Stimulated activated CD4-positive, alpha-beta T cell treated with anti-CD3 and anti-CD28 coated beads, TNF-alpha, amount 100 ng/mL, for 4 hours (primary cell): ENCODE measurements around the gene GNAI3.
A peak's percentile ranks its signal among the peaks of the same experiment; 100 is the strongest.

Source experiments
- DNase-seq, 3 experiments: peaks; one replicate each; pipeline ENCODE4 v3.0.0-alpha.2; 2020; ENCODE audit warnings: low read depth in 3 of 3

Gene GNAI3

GRCh38 chr1:109546311-109547109 is 1.9 kb upstream of the GNAI3 start:
- DNase-seq = peak; percentile 66 to 86 (median 72)

DNA sequence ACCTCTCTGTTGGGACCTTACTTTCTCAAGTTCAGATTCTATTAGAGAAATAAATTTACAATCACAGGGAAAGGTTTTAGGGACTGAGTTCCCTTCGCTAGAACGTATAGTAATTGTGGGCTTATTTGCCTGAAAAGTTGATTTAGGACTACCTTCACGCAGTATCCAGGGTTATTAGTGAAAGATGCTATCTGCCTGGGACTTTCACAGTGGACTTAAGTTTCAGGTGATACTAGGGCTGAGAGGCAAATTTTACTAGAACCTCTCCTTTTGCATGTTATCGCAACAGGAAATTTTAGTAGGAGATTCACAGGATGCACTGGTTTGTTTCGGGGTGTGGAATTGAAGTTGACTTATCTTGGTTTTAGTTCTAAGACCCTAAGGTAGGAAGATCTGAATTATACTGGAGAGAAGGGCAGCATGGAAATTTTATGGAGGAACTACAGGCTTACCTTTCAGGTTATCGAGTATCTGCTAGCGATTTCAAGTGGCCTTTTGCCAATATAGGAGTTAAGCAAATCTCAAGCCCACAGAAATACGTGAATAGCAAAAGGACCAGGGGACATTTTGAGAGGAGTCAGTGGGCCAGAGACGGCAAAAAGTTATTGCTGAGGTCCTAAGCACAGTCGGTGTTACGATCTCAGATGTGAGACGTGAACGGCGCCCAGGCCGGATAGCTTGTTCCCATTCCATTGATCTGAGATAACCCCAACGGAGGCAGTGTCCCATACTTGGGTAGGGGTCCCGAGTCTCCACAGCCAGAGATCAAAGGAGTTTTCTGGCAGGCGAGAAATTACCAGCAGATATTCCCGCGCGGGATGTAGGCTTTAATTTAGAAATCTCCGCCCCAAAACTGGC is 723 bp upstream of the GNAI3 start:
- DNase-seq = peak in 1 of 3 experiments; percentile 9

DNA sequence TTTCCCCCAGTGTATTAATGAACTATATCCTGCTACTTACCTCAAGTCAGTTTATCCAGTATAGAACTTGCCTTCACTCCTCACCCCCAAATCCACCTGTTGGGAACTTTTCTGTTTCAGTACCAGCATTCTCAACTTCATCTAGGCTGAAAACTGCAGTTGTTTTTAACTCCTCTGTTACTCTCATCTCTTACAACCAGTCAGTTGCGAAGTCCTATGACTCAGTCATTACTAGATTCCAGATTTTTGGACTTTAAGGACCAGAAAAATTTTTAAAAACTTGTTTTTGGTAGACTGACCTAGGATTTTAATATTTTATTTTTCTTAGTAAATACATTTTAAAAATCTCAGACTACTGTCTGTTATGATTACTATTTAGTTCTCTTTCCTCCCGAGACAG is 8.1 kb downstream of the GNAI3 start:
- no peak for DNase-seq

DNA sequence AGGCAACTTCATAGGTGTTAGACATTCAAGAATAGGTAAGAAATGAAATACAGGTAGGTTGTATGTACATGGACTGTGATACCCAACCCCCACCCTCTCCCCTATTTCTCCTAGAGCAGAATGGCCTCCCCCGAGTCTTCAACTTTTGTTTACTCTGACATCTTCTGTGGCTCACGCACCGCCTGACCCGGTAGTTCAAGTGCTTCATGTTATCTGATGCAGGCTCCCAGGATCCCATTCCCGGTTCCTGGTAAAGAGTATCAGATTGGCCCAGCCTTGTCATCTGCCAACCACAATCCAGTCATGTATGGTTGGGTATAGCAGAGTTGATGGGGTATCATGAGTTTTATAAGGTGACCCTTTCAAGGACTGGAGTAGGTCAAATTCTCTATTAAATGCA is 9.1 kb downstream of the GNAI3 start:
- DNase-seq = no peak

DNA sequence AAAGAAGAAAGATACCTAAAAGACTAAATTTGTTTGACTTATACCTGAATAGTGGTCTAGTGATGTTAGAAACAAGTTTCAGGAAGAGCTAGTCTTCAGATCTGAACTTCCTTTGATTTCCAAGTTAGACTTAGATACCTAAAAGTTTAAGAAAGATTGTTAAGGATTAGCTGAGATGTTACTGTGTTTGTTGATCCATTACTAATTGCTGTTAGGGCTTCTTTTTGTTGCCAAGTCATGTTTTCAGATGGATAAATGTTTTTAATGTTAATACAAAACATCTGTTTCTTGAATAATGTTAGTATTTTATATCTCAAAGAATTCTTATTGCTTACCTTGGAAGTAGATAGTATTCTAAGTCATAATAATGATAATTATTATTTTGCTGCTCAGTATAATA is 11.6 kb downstream of the GNAI3 start:
- no peak for DNase-seq

- DNase-seq = no peak
Measured at GRCh38 chr1:109564194-109564878, 15.9 kb downstream of the GNAI3 start.

GRCh38 chr1:109565241-109565640 is 16.8 kb downstream of the GNAI3 start:
- DNase-seq = no peak

DNA sequence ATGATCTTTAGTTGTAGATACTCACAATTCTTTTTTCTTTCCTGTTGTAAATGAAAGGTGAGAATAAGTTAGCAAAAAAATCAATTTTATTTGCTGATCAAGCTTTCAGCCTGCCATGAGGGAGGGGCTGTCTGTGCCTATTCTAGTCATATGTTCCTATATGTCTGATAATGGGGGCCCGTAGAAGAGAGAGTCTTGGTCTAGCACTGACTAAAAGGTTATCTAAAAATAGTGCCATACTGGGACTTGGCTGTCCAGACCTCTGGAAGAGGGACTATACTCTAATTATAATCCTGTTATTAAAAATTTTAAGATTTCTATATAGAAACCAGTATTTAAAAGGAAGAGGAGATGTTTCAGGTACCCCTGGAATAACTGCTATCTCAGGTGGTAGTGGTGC is 18.6 kb downstream of the GNAI3 start:
- no peak for DNase-seq

DNA sequence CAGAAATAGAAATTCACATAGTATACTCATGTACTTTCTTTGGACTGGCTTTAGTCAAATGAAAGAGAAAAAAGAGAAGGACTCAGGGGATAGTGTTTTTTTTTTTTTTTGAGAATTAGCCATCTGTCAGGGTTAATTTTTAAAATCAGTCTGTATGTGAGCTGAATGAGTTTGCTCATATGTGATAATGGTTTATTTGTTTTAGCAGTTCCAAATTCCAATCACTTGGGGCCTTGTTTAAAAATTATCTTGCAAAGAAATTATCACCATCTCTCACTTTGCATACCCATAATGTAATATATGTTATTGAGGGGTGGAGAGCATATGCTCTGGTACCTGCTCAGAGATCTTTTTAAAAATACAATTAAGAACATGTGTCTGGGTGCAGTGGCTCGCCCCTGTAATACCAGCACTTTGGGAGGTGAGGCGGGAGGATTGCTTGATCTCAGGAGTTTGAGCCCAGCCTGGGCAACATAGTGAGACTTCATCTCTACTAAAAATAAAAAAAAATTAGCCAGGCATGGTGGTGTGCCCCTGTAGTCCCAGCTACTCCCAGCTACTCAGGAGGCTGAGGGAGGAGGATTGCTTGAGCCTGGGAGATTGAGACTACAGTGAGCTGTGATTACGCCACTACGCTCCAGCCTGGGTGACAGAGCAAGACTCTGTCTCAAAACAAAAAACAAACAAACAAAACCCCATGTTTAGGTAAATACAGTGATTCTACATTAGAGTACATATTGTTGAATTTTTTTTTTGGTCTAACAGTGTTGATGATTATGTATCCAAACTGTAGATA is 19.7 kb downstream of the GNAI3 start:
- no peak for DNase-seq

DNA sequence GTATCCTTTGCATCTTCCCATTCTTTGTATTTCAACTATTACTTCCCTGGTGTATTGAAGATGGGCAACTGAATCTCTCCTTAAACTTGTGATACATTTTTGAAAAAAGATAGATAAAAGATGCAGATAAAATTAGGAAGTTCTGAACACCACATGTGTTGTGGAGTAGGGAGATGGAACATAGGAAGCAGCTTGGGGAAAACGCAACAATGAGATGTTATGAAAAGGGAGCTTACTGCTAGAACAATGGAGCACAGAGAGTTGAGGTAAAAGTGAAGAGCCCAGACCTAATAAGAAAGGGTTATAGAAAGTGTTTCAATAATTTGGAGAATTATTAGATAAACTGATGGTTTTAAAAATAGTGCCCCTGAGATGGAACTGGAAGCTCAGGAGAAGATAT is 20.9 kb downstream of the GNAI3 start:
- no peak for DNase-seq

- no peak for DNase-seq
Measured at GRCh38 chr1:109570414-109570813, 22.0 kb downstream of the GNAI3 start.

GRCh38 chr1:109573785-109574184 is 25.4 kb downstream of the GNAI3 start:
- no peak for DNase-seq

DNA sequence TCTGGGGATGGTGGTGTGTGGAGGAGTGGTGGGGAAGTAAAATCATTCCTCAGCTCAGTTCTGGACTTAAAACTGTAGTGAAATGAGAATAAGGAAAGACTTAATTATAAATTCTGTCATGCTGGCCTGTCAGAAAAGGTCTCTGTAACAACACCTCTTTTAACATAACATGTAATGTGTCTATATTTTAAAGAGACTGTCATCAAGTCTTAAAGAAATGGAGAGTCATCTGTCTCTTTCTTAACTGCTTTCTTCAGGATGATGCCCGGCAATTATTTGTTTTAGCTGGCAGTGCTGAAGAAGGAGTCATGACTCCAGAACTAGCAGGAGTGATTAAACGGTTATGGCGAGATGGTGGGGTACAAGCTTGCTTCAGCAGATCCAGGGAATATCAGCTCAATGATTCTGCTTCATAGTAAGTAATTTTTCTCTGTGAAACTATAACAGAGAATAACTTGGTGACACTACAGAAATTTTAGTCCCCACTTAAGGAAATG is 30.6 kb downstream of the GNAI3 start:
- no peak for DNase-seq

GRCh38 chr1:109579491-109579890 is 31.1 kb downstream of the GNAI3 start:
- no peak for DNase-seq

DNA sequence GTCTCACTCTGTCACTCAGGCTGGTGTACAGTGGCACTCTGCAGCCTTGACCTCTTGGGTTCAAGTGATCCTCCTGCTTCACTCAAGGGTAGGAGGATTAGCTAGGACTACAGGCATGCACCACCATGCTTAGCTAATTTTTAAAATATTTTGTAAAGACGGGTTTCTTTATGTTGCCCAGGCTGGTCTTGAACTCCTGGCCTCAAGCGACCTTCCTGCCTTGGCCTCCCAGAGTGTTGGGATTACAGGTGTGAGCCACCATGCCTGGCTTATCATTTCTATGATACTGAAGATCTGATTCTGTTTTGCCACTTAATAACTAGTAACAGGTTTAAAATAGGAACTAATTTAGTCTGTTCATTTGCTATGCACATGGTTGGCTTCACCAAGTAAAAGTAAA is 33.6 kb downstream of the GNAI3 start:
- no peak for DNase-seq

DNA sequence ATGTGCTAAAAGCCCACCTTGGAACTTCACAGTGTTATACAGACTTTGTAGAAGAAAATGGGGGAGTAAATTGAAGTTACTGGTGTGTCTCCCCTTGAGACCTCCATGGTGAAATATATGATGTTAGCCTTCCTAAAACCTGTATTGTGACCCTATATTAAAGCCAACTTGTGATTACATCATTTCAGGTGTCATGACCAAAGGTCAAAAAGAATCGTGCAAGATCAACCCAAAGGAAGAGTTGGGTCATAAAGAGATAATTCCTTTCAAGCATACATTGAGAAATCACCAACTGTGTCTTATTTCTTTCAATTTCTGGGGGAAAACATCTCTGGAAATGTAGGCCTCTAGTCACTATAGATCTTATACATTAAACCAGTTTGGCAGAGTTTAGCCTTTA is 36.4 kb downstream of the GNAI3 start:
- no peak for DNase-seq

DNA sequence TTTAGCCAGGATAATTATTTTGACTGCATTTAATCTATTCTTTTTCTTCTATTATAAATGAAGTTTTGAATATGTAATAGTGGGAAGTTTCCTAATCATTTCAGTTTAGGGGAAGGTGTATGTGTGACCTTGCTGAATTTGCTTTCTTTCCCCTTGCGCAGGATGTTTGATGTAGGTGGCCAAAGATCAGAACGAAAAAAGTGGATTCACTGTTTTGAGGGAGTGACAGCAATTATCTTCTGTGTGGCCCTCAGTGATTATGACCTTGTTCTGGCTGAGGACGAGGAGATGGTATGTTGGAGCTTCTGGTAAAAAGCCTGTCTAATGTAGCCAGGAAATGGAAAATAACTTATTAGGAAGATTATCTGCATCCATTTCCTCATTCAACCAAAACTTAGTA is 37.6 kb downstream of the GNAI3 start:
- DNase-seq = no peak

- no peak for DNase-seq
Measured at GRCh38 chr1:109589177-109589576, 40.8 kb downstream of the GNAI3 start.

- no peak for DNase-seq
Measured at GRCh38 chr1:109589679-109590078, 41.3 kb downstream of the GNAI3 start.

DNA sequence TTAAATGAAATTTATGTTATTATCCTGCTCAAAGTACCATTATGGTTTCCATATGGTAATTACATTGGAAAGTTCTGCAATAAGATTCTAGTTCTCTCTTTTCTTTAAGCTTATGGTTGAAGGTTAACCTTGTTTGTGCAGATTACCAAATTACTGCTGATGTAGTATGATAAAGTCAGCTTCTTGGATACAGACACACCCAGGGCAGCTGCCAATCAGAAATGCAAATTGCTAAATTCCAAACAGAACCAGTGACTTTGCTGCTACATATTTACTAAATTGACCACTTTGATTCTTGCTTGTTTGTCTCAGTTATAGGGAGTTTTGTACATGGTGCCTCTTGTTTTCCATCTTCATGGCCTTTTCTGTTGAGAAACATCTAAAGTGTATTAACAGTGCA is 44.5 kb downstream of the GNAI3 start:
- DNase-seq = no peak

GRCh38 chr1:109595531-109595930 is 47.1 kb downstream of the GNAI3 start:
- DNase-seq = no peak
